WTC11 (cell line): ENCODE data around the gene OGA. TPM values are rescaled to one million over a fixed set of nuclear protein-coding genes. Genes with fewer than 3 reads are reported as not detected.

ENCODE experiments used
- AFF4 ChIP-seq: sonication (generic); formaldehyde crosslinking; IDR thresholded peaks from 2 replicates; pipeline ENCODE4 v1.8.1; 2023; ENCODE audit warnings: mild to moderate bottlenecking, missing genetic modification reagents, borderline replicate concordance
- ATF2 ChIP-seq: sonication (generic); formaldehyde crosslinking; IDR thresholded peaks from 2 replicates; pipeline ENCODE4 v1.8.1; 2022; ENCODE audit warnings: low read depth, missing genetic modification reagents, borderline replicate concordance
- E2F4 ChIP-seq: sonication (generic); formaldehyde crosslinking; IDR thresholded peaks from 2 replicates; pipeline ENCODE4 v1.8.1; 2022; ENCODE audit warnings: low read depth, mild to moderate bottlenecking, moderate library complexity, missing genetic modification reagents, borderline replicate concordance
- ERG ChIP-seq: fragments of 250-450 bp; sonication (Bioruptor Pico); IDR thresholded peaks from 2 replicates; pipeline ENCODE4 v1.8.0; 2021; ENCODE audit warnings: mild to moderate bottlenecking
- FOXP1 ChIP-seq: sonication (generic); formaldehyde crosslinking; IDR thresholded peaks from 2 replicates; pipeline ENCODE4 v1.8.0; 2022; ENCODE audit warnings: missing genetic modification reagents, mild to moderate bottlenecking, moderate library complexity, borderline replicate concordance
- GTF2I ChIP-seq: fragments of 250-450 bp; sonication (Bioruptor Pico); conservative IDR thresholded peaks from 2 replicates; pipeline ENCODE4 v1.4.0; 2021; ENCODE audit warnings: mild to moderate bottlenecking
- HMGA2 ChIP-seq: fragments of 250-450 bp; sonication (Bioruptor Pico); IDR thresholded peaks from 2 replicates; pipeline ENCODE4 v1.4.0; 2021; ENCODE audit warnings: mild to moderate bottlenecking, moderate library complexity
- IRF2 ChIP-seq: sonication (generic); formaldehyde crosslinking; IDR thresholded peaks from 2 replicates; pipeline ENCODE4 v1.8.0; 2022; ENCODE audit warnings: low read depth, missing genetic modification reagents, borderline replicate concordance
- MXD4 ChIP-seq: fragments of 250-450 bp; sonication (Bioruptor Pico); IDR thresholded peaks from 2 replicates; pipeline ENCODE4 v1.8.0; 2021; ENCODE audit warnings: mild to moderate bottlenecking, moderate library complexity, borderline replicate concordance
- NFATC4 ChIP-seq: fragments of 250-450 bp; sonication (Bioruptor Pico); IDR thresholded peaks from 2 replicates; pipeline ENCODE4 v1.9.0; 2021; ENCODE audit warnings: mild to moderate bottlenecking
- NR2C2 ChIP-seq: sonication (generic); formaldehyde crosslinking; IDR thresholded peaks from 2 replicates; pipeline ENCODE4 v1.8.0; 2022; ENCODE audit warnings: mild to moderate bottlenecking, missing genetic modification reagents
- SMAD4 ChIP-seq: sonication (generic); formaldehyde crosslinking; IDR thresholded peaks from 2 replicates; pipeline ENCODE4 v1.8.0; 2022; ENCODE audit warnings: mild to moderate bottlenecking, missing genetic modification reagents
- SP1 ChIP-seq: sonication (generic); formaldehyde crosslinking; conservative IDR thresholded peaks from 2 replicates; pipeline ENCODE4 v1.8.1; 2022; ENCODE audit warnings: missing genetic modification reagents
- STAT6 ChIP-seq: sonication (generic); formaldehyde crosslinking; conservative IDR thresholded peaks from 2 replicates; pipeline ENCODE4 v1.8.1; 2023; ENCODE audit warnings: mild to moderate bottlenecking, low read depth, missing genetic modification reagents, moderate library complexity
- TP53 ChIP-seq: sonication (generic); formaldehyde crosslinking; IDR thresholded peaks from 2 replicates; pipeline ENCODE4 v1.8.1; 2023; ENCODE audit warnings: mild to moderate bottlenecking, missing genetic modification reagents
- ZNF232 ChIP-seq: sonication (generic); formaldehyde crosslinking; IDR thresholded peaks from 2 replicates; pipeline ENCODE4 v1.8.0; 2022; ENCODE audit warnings: mild to moderate bottlenecking, missing genetic modification reagents
- total RNA-seq: library from RNA; stranded (reverse); gene quantifications from 3 replicates; pipeline ENCODE4 v1.2.3, GENCODE V29; 2021
- TF ChIP-seq, protein P1 (sequence below): sonication (generic); formaldehyde crosslinking; IDR thresholded peaks from 2 replicates; pipeline ENCODE4 v1.8.1; 2022; ENCODE audit warnings: missing genetic modification reagents, borderline replicate concordance
- TF ChIP-seq, protein P2 (sequence below): sonication (generic); formaldehyde crosslinking; IDR thresholded peaks from 2 replicates; pipeline ENCODE4 v1.8.0; 2022; ENCODE audit warnings: mild to moderate bottlenecking, missing genetic modification reagents
- TF ChIP-seq, protein P3 (sequence below): fragments of 250-450 bp; sonication (Bioruptor Pico); IDR thresholded peaks from 2 replicates; pipeline ENCODE4 v1.9.0; 2021; ENCODE audit warnings: mild to moderate bottlenecking, borderline replicate concordance

OGA gene
- total RNA-seq, 1 experiment from 2014 or later, result 111 TPM

DNA sequence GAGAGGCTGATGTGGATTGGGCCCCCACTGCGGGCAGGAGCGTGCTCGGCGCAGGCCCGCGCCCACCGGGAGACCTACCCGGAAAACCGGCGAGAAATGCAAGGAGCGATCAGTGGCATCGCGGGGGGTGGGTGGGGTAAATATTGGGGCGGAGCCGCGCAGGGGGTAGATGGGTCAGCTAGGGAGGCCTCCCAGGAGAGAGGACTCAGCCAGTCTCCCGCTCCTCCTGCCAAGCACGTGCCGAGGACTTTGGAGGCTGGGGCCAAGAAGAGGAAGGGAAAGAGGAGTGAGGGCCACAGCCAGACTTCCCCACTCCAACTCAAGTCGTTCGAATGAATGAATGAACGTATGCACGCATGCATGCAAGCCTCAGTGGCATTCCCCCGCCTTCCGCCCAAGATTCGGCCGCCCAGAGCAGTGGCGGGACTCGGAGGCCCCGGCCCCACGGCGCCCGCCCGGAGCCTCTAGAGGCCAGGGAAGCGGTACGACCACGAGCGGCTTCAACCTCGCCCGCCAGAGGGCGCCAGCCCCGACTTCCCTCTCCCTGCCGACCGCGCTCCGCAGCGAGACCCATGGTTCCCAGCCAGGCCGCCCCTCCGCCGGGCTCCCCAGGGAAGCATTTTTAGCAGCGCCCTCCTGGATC, 38.6 kb downstream of the OGA start (continued):
- TF ChIP-seq FOXP1 (CRISPR knock-in tag) (peak; percentile 55; the same call in 1 of the 2 replicates), HMGA2 (CRISPR knock-in tag) (no peak), STAT6 (CRISPR knock-in tag) (no peak), TP53 (peak; percentile 45; the same call in 1 of the 2 replicates), E2F4 (CRISPR knock-in tag) (0 out of 2 replicates have a peak, but pooled peaks have one; percentile 24), ZNF232 (peak; percentile 63; the same call in 1 of the 2 replicates), SP1 (CRISPR knock-in tag) (peak; percentile 58; the same call in 1 of the 2 replicates), SMAD4 (CRISPR knock-in tag) (no peak), ATF2 (CRISPR knock-in tag) (no peak), GTF2I (peak; percentile 89), ERG (CRISPR knock-in tag) (peak; percentile 23; the same call in 1 of the 2 replicates), NR2C2 (CRISPR knock-in tag) (no peak), IRF2 (CRISPR knock-in tag) (no peak), NFATC4 (CRISPR knock-in tag) (no peak), MXD4 (CRISPR knock-in tag) (no peak), AFF4 (no peak)
- TF ChIP-seq, protein P1, sequence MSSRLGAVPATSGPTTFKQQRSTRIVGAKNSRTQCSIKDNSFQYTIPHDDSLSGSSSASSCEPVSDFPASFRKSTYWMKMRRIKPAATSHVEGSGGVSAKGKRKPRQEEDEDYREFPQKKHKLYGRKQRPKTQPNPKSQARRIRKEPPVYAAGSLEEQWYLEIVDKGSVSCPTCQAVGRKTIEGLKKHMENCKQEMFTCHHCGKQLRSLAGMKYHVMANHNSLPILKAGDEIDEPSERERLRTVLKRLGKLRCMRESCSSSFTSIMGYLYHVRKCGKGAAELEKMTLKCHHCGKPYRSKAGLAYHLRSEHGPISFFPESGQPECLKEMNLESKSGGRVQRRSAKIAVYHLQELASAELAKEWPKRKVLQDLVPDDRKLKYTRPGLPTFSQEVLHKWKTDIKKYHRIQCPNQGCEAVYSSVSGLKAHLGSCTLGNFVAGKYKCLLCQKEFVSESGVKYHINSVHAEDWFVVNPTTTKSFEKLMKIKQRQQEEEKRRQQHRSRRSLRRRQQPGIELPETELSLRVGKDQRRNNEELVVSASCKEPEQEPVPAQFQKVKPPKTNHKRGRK (CRISPR knock-in tag), result no peak
- TF ChIP-seq, protein P2, sequence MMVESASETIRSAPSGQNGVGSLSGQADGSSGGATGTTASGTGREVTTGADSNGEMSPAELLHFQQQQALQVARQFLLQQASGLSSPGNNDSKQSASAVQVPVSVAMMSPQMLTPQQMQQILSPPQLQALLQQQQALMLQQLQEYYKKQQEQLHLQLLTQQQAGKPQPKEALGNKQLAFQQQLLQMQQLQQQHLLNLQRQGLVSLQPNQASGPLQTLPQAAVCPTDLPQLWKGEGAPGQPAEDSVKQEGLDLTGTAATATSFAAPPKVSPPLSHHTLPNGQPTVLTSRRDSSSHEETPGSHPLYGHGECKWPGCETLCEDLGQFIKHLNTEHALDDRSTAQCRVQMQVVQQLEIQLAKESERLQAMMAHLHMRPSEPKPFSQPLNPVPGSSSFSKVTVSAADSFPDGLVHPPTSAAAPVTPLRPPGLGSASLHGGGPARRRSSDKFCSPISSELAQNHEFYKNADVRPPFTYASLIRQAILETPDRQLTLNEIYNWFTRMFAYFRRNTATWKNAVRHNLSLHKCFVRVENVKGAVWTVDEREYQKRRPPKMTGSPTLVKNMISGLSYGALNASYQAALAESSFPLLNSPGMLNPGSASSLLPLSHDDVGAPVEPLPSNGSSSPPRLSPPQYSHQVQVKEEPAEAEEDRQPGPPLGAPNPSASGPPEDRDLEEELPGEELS (CRISPR knock-in tag), result peak; percentile 76
- TF ChIP-seq, protein P3, sequence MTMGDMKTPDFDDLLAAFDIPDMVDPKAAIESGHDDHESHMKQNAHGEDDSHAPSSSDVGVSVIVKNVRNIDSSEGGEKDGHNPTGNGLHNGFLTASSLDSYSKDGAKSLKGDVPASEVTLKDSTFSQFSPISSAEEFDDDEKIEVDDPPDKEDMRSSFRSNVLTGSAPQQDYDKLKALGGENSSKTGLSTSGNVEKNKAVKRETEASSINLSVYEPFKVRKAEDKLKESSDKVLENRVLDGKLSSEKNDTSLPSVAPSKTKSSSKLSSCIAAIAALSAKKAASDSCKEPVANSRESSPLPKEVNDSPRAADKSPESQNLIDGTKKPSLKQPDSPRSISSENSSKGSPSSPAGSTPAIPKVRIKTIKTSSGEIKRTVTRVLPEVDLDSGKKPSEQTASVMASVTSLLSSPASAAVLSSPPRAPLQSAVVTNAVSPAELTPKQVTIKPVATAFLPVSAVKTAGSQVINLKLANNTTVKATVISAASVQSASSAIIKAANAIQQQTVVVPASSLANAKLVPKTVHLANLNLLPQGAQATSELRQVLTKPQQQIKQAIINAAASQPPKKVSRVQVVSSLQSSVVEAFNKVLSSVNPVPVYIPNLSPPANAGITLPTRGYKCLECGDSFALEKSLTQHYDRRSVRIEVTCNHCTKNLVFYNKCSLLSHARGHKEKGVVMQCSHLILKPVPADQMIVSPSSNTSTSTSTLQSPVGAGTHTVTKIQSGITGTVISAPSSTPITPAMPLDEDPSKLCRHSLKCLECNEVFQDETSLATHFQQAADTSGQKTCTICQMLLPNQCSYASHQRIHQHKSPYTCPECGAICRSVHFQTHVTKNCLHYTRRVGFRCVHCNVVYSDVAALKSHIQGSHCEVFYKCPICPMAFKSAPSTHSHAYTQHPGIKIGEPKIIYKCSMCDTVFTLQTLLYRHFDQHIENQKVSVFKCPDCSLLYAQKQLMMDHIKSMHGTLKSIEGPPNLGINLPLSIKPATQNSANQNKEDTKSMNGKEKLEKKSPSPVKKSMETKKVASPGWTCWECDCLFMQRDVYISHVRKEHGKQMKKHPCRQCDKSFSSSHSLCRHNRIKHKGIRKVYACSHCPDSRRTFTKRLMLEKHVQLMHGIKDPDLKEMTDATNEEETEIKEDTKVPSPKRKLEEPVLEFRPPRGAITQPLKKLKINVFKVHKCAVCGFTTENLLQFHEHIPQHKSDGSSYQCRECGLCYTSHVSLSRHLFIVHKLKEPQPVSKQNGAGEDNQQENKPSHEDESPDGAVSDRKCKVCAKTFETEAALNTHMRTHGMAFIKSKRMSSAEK, result no peak
